Neural cell (in vitro differentiated cells): ENCODE results near the gene PROK2.

Experiments
- CTCF ChIP-seq: fragments of 450-650 bp; IDR thresholded peaks from 2 replicates; pipeline ENCODE4 v1.5.1; 2014; ENCODE audit warnings: antibody characterized with exemption, mild to moderate bottlenecking, moderate library complexity; ENCODE audit not compliant: poor library complexity, severe bottlenecking
- EP300 ChIP-seq: fragments of 450-650 bp; conservative IDR thresholded peaks from 2 replicates; pipeline ENCODE4 v1.6.1; 2014; ENCODE audit warnings: antibody characterized with exemption, mild to moderate bottlenecking, moderate library complexity; ENCODE audit not compliant: poor library complexity, severe bottlenecking
- EZH2 ChIP-seq: fragments of 200-600, 300-800 bp; shearing (Covaris generic), sonication (generic); IDR thresholded peaks from 2 replicates; pipeline ENCODE4 v1.6.1; 2014; ENCODE audit warnings: antibody characterized with exemption, low read length, borderline replicate concordance, mild to moderate bottlenecking; ENCODE audit not compliant: insufficient read depth, poor library complexity, severe bottlenecking
- POLR2AphosphoS5 ChIP-seq: IDR thresholded peaks from 2 replicates; pipeline ENCODE4 v1.6.1; 2012
- RAD21 ChIP-seq: fragments of 450-650 bp; conservative IDR thresholded peaks from 2 replicates; pipeline ENCODE4 v1.6.1; 2014; ENCODE audit warnings: antibody characterized with exemption, mild to moderate bottlenecking, moderate library complexity
- REST ChIP-seq: IDR thresholded peaks from 2 replicates; pipeline ENCODE4 v1.6.1; 2012; ENCODE audit warnings: borderline replicate concordance
- SMC3 ChIP-seq: fragments of 450-650 bp; conservative IDR thresholded peaks from 2 replicates; pipeline ENCODE4 v1.6.1; 2014; ENCODE audit warnings: antibody characterized with exemption, mild to moderate bottlenecking, moderate library complexity; ENCODE audit not compliant: poor library complexity
- TAF1 ChIP-seq: IDR thresholded peaks from 2 replicates; pipeline ENCODE4 v1.6.1; 2012; ENCODE audit warnings: low read depth

GRCh38 chr3:71779674-71780377 is 5.1 kb downstream of the PROK2 start:
- TF ChIP-seq CTCF (no peak), TAF1 (no peak), EZH2 (no peak), REST (no peak), EP300 (no peak), SMC3 (no peak), POLR2AphosphoS5 (no peak), RAD21 (no peak)
